Esophagus muscularis mucosa (tissue), 4 donors: ENCODE data around the gene DENND1B.

Experiments
- CTCF ChIP-seq, 3 experiments: fragments of 200-600 bp in 2 of 3; fragments of 450-650 bp in 1 of 3; sonication (generic) in 2 of 3; IDR thresholded peaks; one replicate each; pipeline ENCODE4 v1.5.1; 2017 to 2019; ENCODE audit warnings: antibody characterized with exemption in 3 of 3, mild to moderate bottlenecking in 2 of 3, moderate library complexity in 1 of 3
- EP300 ChIP-seq: sonication (generic); formaldehyde crosslinking; IDR thresholded peaks from one replicate; pipeline ENCODE4 v1.6.1; 2017; ENCODE audit warnings: antibody characterized with exemption
- POLR2AphosphoS5 ChIP-seq, 2 donors: sonication (generic); formaldehyde crosslinking; IDR thresholded peaks; one replicate each; pipeline ENCODE4 v1.6.1; 2017; ENCODE audit warnings: antibody characterized with exemption in 2 of 2

GRCh38 chr1:197732187-197732586 lies 43.1 kb downstream of the DENND1B start:
- TF ChIP-seq CTCF (IDR thresholded peaks at IDR 0.05) (no peak), POLR2AphosphoS5 (IDR thresholded peaks at IDR 0.05) (no peak), EP300 (no peak)
